Superior temporal gyrus (tissue), 1 donor: ENCODE results near the gene SH3GL3.

Experiments
- DNase-seq: peaks from one replicate; pipeline ENCODE4 v3.0.0-alpha.2; 2016; ENCODE audit errors: extremely low spot score

The SH3GL3 gene

DNA sequence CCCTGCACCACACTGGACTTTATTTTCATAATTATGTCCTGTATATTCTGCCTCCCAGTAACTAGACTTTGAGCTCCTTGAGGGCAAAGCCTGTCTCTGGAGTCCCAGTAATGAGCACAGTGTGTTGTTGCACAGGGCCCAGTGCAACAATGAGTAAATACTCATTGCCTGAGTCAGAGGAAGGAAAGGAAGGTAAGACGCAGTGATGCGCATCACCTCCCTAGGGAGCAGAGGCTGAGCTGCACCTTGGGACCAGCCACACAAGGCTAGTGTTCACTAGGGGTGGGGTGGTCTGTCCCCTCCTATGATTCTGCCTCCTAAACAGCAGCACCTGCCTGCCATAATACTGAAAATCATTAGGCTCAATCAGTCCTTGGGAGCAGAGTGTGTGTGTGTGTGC, 120.2 kb downstream of the SH3GL3 start:
- no peak for DNase-seq

DNA sequence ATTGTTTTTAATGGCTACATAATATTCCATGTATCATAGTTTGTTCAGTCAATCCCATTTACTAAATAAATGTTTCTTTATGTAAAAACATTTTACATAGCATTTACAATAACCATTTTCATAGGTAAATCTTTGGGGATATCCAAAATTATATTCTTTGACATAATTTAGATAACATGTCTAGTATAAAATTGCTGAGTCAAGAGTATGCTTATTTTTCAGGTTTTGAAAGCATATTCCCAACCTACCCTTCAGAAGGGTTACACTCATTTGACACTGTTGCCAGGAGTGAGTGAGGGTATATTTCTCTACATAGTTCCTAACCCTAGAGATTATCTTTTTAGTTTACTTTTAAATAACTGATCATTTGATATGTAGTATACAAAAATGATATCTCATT, 122.2 kb downstream of the SH3GL3 start:
- DNase-seq = no peak

DNA sequence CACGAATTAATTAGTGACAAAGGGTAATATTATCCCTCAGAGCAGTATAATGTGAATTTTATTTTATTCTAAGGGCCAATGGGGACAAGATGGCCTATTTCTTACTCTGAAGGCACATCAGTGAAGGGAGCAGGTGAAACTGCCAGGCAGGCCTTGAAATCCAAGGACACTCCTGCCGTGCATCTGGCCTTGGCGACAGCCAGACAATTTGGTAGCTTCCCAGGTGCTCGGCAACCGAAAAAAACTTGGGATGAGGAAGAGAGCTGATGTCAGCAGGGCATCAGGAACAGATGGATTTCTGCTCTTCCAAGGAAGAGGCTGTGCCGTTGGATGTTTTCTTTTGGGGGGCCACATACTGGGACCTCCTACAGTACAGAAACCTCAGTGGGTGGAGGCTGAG, 123.6 kb downstream of the SH3GL3 start:
- no peak for DNase-seq

DNA sequence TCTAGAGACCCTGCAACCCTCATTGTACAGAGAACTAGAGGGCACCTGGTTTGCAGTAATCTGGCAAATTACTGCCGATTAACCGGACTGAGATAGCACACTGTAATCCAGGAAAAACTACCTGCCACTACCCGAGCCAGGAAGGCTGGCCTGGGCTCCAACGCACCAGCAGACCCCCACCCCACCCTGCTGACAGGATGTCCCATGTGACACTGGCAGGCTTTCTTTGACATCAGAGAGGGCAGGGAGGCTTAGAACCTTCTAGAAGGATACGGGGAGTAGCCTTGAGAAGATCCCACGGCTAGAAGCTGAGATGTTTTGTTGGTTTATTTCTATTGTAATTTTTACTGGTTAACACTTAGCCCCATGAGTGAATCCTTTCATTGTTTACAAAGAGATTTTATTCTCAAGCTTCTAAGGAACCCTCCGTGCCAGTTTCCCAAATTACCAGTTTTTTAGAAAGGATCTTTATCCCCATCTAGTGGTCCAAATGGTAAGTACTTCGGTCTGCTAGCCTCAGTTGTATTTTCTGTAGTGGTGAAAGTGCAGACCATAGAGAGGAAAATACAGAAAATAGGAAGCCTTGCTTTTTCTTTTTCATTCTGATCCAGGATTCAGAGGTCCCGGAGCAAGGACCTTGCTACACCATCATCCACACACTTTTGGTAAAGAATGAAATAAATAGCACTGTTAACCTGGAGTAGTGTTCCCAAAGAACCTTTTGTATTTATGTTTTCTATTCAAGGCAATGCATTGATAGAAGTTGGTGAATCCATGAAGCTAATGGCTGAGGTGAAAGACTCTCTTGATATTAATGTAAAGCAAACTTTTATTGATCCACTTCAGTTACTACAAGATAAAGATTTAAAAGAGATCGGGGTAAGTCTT, 124.9 kb downstream of the SH3GL3 start:
- DNase-seq = peak; percentile 99

DNA sequence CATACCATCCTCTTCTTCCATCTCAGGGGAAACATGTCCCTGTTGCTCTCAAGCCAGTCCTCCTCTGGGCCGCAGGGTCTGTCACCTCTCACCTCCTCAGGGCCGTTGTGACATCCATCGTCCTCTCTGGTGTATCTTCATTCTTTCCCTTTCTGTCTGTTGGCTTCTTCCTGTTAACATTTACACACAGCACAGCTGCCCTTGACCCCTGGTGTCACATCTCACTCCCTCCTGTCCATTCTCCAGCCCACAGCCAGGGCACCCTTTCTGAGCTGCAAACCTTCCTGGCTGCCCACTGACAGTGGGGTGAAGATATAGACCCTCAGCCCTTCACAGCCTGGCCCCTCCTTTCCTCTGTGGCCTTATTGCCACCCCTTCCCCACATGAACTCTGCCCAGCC, 127.2 kb downstream of the SH3GL3 start:
- no peak for DNase-seq

DNA sequence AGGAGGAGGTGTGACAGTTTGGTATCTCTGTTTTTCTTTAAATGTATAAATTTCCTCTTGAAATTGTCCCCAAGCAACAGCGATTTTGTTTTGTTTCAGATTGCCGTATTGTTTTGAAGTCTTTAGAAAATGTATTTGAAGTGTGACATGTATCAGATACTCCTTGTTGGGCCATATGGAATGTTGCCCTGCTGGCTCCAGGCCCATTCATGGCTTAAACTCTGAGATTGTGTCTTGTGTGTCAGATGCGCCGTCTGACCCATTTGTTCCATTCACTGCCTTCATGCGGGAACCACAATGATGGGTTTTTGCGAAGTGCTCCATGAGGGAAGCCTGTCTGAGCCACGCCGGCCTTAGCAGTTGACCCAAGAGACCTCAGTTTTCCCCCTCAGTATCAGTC, 131.6 kb downstream of the SH3GL3 start:
- no peak for DNase-seq

DNA sequence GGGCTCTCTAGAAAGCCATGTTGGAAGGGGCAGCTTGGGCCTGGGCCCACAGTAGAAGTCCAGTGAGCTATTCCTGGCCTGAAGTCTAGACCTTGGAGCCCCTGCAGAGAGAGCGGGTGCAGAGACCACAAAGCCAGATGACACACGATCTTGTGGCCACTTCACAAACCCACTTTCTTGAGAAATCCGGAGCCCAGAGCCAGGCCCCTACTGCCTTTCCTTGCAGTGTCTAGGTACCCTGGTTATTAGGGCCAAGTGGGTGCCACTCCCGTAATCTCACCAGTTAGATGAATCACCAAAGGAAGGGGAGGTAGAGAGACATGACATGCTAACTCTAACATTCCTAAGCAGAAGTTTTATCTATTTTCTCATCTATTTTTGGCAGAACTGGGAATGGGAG, 134.2 kb downstream of the SH3GL3 start:
- no peak for DNase-seq

DNA sequence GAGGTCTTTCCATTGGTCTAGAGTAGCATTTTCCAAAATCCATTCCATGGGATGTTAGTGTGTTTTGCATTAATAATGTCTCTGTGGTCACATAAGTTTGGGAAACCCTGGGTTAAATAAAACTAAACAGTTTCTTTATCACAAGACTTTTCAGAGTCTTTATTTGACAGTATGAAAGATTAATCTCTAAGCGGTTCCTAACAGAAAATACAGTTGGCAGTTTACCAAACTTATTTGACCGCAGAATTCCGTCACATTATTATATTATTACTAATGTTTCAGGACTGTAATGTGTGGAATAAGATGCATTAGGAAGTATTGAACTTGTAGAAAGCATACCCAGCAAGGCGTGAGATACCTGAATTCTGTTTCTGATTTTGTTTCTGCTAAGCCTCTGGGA, 135.2 kb downstream of the SH3GL3 start:
- DNase-seq = no peak

DNA sequence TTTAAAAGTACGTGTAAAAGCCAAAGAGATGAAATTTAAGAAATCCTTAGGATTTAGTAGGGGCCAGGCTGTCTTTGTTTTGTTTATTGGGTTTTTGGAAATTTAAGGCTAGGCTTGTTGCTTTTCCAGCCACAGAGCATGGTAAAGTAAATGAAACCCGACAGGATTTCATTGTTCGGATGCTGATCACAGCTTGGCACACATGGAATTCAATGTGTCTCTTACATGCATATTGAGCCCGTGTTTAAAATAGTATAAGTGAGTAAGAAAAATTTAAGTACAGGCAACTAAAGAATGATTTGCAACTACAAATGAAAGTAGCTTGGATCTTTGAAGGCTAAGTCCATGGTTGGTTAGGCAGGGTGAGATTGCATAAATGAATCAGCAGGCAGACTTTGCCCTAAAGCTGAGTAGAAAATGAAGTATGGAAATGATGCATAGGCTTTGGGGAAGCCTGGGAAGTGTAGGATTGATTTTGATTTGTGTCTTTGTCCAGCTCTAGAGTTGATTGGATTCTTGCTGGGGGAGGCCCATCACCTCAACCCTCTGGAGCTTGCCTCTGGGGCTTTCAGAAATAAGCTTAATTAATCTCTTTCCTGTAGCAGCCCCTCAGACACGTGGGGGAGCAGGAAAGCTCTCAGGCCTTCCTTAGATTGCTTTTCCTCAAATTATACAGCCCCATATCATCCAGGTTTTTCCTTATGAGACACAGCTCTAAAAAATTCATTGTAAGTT, 138.6 kb downstream of the SH3GL3 start:
- DNase-seq = no peak

DNA sequence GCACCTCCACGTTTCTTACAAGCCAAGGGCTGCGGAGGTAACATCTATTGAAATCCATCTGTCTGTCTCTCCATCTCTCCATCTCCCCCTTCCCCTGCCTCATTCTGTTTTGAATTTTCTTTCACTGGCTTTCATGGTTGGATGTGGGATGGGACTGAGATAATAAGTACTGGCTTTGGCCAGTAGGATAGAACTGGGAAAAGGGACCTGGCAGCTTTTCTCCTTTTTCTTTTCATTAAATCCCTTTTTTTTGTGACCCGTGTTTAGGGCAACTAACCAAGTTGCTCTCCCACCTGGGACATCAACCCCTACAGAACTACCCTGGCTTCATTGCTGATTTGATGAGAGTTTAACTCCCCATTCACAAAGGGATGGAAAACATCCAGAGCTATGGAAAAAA, 139.9 kb downstream of the SH3GL3 start:
- no peak for DNase-seq

DNA sequence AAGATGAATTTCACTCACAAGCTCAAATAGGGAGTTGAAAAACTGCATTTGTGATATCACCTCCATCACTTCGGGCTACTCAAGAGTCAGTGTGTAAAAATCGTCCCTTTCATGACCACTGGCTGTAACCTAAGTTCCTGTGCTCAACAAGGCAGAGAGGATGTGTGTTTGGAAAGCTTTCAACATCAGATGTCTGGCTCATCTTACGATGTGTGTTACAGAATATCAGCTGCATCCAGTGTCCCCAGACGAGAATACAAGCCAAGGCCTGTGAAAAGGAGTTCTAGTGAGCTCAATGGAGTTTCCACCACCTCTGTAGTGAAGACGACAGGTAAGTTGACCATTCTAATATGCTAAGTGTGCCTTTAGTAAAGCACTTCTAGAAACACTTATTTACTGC, 141.3 kb downstream of the SH3GL3 start:
- DNase-seq = no peak

DNA sequence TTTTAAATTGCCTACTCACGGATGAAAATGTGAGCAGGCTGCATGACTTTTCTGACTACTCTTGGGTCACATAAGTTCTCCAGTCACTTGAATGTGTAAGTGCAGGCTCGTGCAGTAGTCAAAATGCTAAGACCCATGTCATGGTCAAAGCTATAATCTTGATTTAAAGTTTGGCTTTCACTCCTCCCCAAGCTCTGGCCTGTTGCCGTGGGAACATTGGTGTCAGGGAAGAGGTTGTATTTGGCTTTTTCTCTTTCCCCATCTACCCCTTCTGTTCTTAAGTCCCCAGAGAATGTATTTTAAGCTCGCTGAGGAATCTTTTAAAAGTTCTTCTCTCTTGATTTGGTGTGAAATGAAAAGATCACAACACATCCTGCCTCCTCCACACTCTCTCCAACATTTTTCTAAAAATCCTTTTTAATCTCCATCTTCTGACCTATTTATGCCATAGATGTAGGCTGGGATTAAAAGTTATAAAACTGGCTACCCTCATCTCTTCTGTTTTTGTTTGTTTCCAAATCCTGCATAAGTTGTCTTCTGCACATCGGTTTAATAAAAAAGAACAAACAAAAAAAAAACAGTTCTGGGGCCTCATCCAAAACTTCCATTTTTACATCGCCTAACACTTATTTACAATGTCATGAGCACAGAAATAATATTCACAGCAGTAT, 145.4 kb downstream of the SH3GL3 start:
- DNase-seq = no peak

DNA sequence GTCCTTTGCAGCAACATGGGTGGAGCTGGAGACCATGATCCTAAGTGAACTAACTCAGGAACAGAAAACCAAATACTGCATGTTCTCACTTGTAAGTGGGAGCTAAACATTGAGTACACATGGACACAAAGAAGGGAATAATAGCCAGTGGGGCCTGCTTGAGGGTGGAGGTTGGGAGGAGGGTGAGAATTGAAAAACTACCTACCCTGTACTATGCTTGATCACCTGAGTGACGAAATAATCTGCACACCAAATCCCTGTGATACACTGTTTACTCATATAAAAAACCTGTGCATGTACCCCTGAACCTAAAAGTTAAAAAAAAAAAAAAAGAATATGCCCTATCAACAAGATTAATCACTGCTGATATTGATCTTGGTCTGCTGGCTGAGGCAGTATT, 148.1 kb downstream of the SH3GL3 start:
- DNase-seq = no peak

DNA sequence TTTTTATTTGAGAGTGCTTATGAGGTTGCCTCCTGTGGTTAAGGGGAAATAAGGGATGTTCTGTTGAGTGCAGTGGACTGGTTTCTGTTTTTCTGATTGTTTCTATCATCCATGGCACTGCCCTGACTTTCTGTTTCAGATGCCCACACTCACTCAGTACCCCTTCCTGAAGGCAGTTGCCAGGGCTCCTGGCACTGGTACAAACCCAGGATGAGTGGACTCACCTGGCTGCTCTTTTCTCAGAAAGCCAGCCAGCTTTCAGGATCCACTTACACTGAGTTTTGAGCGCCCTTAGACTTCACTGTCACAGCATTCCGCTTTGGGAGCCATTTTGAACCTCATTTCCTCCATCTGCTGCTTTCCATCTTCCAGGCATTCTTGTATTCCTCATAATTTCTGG, 150.9 kb downstream of the SH3GL3 start:
- DNase-seq = no peak

DNA sequence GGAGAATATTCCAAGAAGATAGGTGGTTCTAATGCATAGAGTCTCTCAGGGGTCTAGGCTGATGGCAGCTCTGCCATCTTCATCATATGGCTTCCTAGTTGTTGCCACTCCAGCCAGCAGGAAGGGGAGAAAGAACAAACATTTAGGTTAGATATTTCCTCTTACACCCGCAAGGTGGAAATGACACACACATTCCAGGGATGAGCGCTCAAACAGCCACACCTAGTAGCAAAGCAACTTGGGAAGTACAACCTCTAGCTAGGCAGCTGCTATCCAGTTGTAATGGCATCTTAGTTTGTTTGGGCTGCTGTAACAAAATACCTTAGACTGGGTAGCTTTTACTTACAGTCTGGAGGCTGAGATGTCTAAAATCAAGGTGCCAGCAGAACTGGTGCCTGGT, 154.9 kb downstream of the SH3GL3 start:
- no peak for DNase-seq

DNA sequence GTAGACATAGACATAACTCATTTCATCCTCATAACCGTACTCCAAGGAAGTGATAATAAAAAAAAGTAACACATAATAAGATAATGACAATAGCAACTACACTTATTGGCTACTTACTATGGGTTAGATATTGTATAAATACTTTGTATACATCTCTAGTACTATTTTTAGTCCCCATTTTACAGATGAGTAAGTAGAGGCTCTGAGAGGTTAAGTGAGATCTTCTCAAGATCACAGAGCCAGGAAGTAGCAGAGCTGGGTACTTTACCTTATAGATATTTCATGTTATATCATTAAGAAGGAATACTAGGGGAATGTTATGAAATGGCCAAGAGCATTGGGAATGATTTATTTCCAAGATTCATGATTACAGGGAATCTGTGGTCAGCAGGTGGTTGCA, 157.4 kb downstream of the SH3GL3 start:
- no peak for DNase-seq

DNA sequence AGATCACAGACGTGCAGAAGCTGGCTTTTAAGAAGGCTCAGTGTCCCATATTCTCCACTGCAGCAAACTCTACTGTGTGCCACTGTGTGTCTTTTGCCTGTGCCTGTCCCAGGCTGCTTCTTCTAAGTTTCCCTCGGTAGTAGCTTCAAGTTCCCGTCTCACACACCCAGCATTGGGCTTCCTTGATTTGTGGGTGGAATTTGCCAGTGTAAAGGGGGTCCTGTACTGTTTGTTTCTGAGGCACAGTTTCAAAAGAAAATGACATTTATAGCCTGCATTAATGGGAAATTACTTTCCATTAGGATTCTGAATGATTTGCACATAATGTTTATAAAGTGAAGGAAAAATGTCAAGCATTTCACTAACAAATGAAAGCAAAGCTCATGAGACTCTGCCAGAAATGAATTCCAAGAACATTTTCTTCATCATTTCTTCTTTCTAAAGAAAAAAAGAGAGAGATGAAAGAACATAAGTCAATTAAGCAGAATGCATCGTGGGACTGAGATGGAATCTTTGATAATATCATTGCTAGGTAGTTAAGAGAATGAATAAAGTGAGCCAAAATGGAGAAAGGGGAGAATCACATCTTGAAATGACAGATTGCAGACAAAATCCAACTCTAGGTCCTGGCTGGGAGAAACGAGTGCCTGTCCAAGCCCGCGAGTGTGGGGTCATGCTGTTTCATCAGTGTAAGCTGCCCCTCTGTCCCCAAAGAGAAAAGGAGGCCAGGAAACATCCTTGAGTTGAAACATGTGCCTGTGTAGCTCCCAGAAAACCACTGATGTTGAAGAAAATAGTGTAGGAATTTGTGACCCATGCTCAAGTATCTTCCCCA, 158.2 kb downstream of the SH3GL3 start:
- DNase-seq = no peak

DNA sequence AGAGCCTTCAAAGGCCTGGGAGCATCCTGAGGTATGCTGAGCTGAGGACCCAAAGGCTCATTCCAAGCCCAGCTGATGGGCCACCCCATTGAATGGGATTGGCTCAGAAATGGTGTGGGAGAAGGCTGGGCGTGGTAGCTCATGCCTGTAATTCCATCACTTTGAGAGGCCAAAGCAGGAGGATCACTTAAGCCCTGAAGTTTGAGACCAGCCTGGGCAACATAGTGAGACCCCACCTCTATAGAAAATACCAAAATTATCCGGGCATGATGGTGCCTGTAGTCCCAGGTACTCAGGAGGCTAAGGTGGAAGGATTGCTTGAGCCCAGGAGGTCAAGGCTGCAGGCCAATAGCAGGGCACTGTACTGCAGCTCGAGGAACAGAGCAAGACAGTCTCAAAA, 163.0 kb downstream of the SH3GL3 start:
- DNase-seq = no peak

DNA sequence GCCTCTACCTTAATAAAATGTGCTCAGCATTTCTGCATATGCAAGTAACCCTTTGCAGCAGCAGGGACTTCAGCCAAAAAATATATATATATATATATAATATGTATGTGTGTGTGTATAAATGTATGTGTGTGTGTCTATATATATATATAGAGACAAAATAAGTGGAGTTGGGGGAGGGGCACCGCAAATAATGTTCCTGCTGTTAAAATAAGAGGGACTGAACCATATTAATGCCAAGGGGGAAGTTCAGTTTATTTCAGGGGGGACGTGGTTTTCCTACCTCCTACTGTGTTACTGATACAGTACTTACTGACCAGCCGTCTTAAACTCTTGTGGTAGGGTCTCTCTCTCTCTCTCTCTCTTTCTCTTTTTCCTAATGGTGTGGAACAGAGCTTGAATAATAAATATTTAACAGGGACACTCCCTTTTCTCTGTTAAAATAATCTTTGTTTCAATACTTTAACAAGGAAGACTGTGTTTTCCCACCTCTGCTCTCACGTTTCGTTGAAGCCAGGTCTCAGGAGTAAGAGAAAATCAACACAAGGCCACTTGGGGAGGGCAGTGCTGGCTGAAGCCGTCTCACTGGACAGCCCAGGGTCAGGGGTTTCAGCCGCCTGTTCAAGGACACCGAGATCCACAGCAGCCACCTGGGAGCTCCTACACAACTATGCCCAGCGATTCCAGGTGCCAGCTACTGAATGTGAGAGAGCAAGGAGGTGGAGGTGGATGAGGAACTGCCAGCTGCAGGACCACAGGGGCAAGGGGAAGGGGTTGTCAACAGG, 164.0 kb downstream of the SH3GL3 start:
- DNase-seq = no peak

DNA sequence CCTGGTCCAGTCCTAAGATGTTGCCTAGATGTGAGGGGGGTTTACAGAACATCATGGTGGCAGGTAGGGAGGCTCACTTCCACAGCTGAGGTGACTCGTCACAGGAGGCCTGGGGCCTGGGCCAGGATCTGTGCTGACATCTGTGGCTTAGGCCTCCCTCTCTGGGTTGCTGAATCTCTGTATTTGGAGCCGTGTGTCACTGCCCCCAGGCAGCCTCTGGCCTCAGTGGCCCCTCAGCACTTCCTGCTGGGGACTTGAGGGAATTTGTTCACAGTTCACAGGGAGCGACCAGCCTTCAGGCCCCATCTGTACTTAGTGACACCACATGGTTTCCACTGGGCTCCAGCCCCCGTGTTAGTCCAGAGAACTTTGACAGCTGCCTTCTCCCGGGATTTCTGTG, 165.1 kb downstream of the SH3GL3 start:
- no peak for DNase-seq
